ENCODE measurements around the gene TNRC6C.
A peak's percentile ranks its signal among the peaks of the same experiment; 100 is the strongest.

Gene TNRC6C

DNA sequence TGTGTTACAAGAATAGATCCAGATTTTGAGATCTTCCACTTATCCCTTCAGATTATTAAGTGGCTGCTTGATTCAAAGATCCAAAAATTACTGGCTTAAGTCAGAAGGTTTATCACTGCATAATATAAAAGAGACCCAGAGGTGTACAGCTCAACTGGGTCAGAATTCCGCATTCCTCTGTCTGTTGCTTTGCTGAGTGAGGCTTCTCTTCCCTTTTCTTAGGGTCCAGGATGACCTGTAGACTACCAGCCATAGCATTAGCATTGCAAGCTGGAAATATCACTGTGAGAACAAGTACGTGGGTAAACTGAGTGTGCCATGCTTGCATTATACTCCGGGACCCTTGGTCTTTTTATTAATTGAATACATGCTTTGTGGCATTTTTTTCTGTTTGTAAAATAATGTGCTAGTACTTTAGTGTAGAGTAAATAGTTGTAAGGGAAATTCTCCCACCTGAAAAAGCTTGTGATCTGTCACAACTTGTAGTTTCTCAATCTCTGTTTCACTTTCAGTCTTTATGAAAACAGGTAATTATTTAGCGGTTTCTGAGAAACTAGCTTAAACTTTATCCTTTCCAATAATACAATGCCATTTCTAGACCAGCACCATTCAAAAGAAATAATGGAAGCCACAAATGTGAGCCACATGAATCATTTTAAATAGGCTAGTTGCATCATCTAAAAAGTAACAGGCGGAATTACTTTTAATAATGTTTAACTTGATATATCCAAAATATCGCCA lies 61.6 kb downstream of the TNRC6C start:
- H3K4me3 ChIP-seq (replicated peaks in 1 of 2; ENCODE audit: low read depth in 2 of 2, low read length in 2 of 2) = no peak overlapping the region
- TF ChIP-seq, protein P1, sequence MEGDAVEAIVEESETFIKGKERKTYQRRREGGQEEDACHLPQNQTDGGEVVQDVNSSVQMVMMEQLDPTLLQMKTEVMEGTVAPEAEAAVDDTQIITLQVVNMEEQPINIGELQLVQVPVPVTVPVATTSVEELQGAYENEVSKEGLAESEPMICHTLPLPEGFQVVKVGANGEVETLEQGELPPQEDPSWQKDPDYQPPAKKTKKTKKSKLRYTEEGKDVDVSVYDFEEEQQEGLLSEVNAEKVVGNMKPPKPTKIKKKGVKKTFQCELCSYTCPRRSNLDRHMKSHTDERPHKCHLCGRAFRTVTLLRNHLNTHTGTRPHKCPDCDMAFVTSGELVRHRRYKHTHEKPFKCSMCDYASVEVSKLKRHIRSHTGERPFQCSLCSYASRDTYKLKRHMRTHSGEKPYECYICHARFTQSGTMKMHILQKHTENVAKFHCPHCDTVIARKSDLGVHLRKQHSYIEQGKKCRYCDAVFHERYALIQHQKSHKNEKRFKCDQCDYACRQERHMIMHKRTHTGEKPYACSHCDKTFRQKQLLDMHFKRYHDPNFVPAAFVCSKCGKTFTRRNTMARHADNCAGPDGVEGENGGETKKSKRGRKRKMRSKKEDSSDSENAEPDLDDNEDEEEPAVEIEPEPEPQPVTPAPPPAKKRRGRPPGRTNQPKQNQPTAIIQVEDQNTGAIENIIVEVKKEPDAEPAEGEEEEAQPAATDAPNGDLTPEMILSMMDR (IDR thresholded peaks at IDR 0.05; ENCODE audit: low read depth, low read length) = no peak
- no peak for DNase-seq (ENCODE audit: low read depth in 2 of 2)

DNA sequence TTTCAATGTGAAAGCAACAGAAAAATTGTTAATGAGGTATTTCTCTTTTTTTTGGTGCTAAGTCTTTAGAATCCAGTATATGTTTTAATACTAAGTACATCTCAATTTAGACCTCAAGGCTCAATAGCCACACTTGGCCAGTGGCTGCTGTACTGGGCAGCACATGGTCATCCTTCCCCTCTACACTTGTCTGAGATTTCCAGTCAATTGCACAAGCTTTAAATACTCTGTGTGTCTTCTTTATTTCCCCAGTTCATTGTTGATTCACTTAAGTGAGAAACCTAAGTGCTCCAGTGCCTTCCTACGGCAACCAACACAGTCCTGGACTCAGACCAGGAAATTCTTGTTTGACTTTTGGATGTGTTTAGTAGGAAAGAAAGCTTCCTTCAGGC lies 62.2 kb downstream of the TNRC6C start:
- no peak overlapping the region for H3K4me3 ChIP-seq (replicated peaks in 1 of 2; ENCODE audit: low read depth in 2 of 2, low read length in 2 of 2)
- TF ChIP-seq, protein P1 (IDR thresholded peaks at IDR 0.05; ENCODE audit: low read depth, low read length) = no peak
- DNase-seq (ENCODE audit: low read depth in 2 of 2) = no peak

DNA sequence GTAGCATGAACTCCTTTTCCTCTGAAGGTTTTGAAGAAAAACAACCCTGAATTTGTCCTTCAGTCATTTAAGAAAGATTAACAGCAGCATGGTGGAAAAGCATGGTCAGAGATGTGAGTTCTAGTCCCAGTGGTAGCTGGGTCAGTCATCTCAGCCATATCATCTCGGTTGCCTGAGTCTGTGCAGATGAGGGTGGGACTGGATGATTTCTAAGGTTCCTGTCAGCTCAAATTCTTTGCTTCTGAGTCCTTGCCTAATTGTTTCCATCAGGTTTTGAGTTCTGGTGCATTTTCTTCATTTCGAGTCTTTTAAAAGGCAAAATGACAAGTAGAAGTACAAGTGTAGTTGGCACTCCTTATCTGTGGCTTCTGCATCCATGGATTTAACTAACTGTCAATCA lies 63.9 kb downstream of the TNRC6C start:
- DNase-seq (ENCODE audit: low read depth in 2 of 2) = no peak
- TF ChIP-seq, protein P1 (IDR thresholded peaks at IDR 0.05; ENCODE audit: low read depth, low read length) = no peak

DNA sequence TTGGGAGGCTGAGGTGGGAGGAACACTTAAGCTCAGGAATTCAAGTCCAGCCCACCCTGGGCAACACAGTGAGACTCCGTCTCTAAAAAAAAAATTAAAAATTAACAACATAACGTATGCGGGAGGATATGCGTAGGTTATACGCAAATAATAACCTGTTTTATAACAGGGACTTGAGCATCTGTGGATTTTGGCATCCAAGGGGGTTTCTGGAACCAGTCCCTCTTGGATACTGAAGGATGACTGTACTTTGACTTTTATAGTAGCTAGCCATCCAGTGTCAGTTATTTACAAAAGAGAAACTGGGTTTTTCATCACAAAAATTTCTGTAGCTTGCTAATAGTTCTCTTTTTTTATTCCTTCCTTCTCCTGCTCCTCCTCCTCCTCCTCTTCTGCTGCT lies 64.5 kb downstream of the TNRC6C start:
- TF ChIP-seq, protein P1 (IDR thresholded peaks at IDR 0.05; ENCODE audit: low read depth, low read length) = no peak

More for the DNA sequence above, 63.9 kb downstream of the TNRC6C start:
- no peak overlapping the region for H3K4me3 ChIP-seq (replicated peaks in 1 of 2; ENCODE audit: low read depth in 2 of 2, low read length in 2 of 2)

DNA sequence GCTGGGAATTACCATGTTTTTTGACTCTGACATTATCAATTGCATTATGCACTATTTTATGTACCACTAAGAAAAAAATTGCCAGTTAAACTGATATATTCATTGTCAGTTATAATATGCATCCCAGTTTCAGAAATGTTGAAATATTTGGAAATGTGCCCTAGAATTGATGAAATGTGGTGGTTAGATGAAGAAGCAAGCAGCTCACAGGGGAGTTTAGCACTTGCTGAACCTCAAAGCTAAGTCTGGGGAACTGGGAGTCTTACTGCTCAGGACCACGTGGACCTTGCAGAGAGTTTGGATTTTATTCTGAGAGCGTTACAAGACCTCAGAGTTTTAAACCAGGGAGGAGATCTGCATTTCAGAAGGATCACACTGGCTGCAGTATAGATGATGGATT lies 67.9 kb downstream of the TNRC6C start:
- no peak overlapping the region for H3K4me3 ChIP-seq (replicated peaks in 1 of 2; ENCODE audit: low read depth in 2 of 2, low read length in 2 of 2)
- peak in 1 of 2 donors; percentile 17 for DNase-seq (ENCODE audit: low read depth in 2 of 2)
- TF ChIP-seq, protein P1 (IDR thresholded peaks at IDR 0.05; ENCODE audit: low read depth, low read length) = no peak

More for the DNA sequence above, 64.5 kb downstream of the TNRC6C start:
- H3K4me3 ChIP-seq (replicated peaks in 1 of 2; ENCODE audit: low read depth in 2 of 2, low read length in 2 of 2) = no peak overlapping the region
- DNase-seq (ENCODE audit: low read depth in 2 of 2) = no peak

DNA sequence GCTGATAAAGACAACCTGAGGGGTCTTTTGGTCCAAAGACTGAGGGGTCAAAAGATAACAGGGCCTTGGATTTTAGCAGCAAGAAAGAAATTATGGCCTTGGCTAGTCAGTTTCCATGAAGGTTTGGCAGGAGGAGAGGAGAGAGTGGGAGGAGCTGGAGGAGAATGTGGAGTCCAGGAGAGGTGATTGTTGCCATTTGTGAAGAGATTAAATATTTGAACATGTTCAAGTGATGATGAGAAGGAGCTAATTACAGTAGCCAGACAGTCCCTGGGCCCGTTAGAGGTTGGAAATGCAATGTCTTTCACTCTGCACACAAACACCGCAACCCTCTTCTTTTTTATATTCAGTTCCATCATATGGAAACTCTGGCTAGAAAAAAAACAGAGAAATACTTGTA lies 68.6 kb downstream of the TNRC6C start:
- no peak overlapping the region for H3K4me3 ChIP-seq (replicated peaks in 1 of 2; ENCODE audit: low read depth in 2 of 2, low read length in 2 of 2)
- DNase-seq (ENCODE audit: low read depth in 2 of 2) = no peak
- TF ChIP-seq, protein P1 (IDR thresholded peaks at IDR 0.05; ENCODE audit: low read depth, low read length) = no peak

DNA sequence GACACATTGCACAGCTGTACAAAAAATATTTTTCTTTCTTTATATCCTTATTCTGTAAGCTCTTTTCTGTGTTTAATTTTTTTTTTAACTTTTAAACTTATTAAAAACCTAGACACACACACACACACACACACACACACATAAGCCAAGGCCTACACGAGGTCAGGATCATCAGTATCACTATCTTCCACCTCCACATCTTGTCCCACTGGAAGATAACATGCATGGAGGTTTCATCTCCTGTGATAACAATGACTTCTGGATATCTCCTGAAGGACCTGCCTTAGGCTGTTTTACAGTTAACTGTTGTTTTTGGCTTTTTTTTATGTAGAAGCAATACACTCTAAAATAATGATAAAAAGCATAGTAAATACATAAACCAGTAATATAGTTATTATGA lies 71.2 kb downstream of the TNRC6C start:
- TF ChIP-seq, protein P1 (IDR thresholded peaks at IDR 0.05; ENCODE audit: low read depth, low read length) = no peak
- no peak overlapping the region for H3K4me3 ChIP-seq (replicated peaks in 1 of 2; ENCODE audit: low read depth in 2 of 2, low read length in 2 of 2)
- DNase-seq (ENCODE audit: low read depth in 2 of 2) = no peak

Data from cardiac fibroblast (primary cell).